ENCODE results near the gene EFNA5.
"Not testable (repeated sequence)": the region's sequence is repeated elsewhere in the genome, so short reads cannot be mapped to it uniquely, and the experiment has no call there.

EFNA5 gene

GRCh38 chr5:107517185-107518033, 153.3 kb downstream of the EFNA5 start:
- no peak for DNase-seq (ENCODE audit: low read depth)

- DNase-seq (ENCODE audit: low read depth) = no peak
These were observed 154.1 kb downstream of the EFNA5 start for GRCh38 chr5:107516452-107517184.

GRCh38 chr5:107515521-107516080, 155.1 kb downstream of the EFNA5 start:
- no peak for DNase-seq (ENCODE audit: low read depth)

- peak; percentile 17 for DNase-seq (ENCODE audit: low read depth)
These were observed 156.4 kb downstream of the EFNA5 start for GRCh38 chr5:107514305-107514704.

GRCh38 chr5:107513337-107514085, 157.2 kb downstream of the EFNA5 start:
- no peak for DNase-seq (ENCODE audit: low read depth)

- no peak for DNase-seq (ENCODE audit: low read depth)
These were observed 158.7 kb downstream of the EFNA5 start for GRCh38 chr5:107512029-107512428.

- DNase-seq (ENCODE audit: low read depth) = no peak
These were observed 160.6 kb downstream of the EFNA5 start for GRCh38 chr5:107510125-107510524.

- DNase-seq (ENCODE audit: low read depth) = no peak
These were observed 162.6 kb downstream of the EFNA5 start for GRCh38 chr5:107508097-107508496.

- DNase-seq (ENCODE audit: low read depth) = no peak
These were observed 164.8 kb downstream of the EFNA5 start for GRCh38 chr5:107505763-107506534.

- DNase-seq (ENCODE audit: low read depth) = no peak
These were observed 166.3 kb downstream of the EFNA5 start for GRCh38 chr5:107504424-107504823.

- DNase-seq (ENCODE audit: low read depth) = no peak
These were observed 168.1 kb downstream of the EFNA5 start for GRCh38 chr5:107502676-107503060.

GRCh38 chr5:107501965-107502675, 168.6 kb downstream of the EFNA5 start:
- DNase-seq (ENCODE audit: low read depth) = peak; percentile 64

- no peak for DNase-seq (ENCODE audit: low read depth)
These were observed 169.9 kb downstream of the EFNA5 start for GRCh38 chr5:107500840-107501239.

GRCh38 chr5:107500347-107500746, 170.4 kb downstream of the EFNA5 start:
- no peak for DNase-seq (ENCODE audit: low read depth)

- DNase-seq (ENCODE audit: low read depth) = no peak
These were observed 171.0 kb downstream of the EFNA5 start for GRCh38 chr5:107499776-107500175.

- no peak for DNase-seq (ENCODE audit: low read depth)
These were observed 171.5 kb downstream of the EFNA5 start for GRCh38 chr5:107499237-107499636.

- no peak for DNase-seq (ENCODE audit: low read depth)
These were observed 174.3 kb downstream of the EFNA5 start for GRCh38 chr5:107496466-107496865.

- DNase-seq (ENCODE audit: low read depth) = not testable (repeated sequence)
These were observed 176.6 kb downstream of the EFNA5 start for GRCh38 chr5:107494129-107494528.

GRCh38 chr5:107487056-107487542, 183.6 kb downstream of the EFNA5 start:
- peak; percentile 19 for DNase-seq (ENCODE audit: low read depth)

- peak; percentile 77 for DNase-seq (ENCODE audit: low read depth)
These were observed 184.2 kb downstream of the EFNA5 start for GRCh38 chr5:107486489-107486888.

- no peak for DNase-seq (ENCODE audit: low read depth)
These were observed 185.6 kb downstream of the EFNA5 start for GRCh38 chr5:107485184-107485583.

Measured in ELR (cell line).